DOHH2 (cell line): ENCODE measurements around the gene LNX1.

Source experiments
- CTCF ChIP-seq: fragments of 200-600 bp; sonication (generic); IDR thresholded peaks from one replicate; pipeline ENCODE4 v1.5.1; 2014; ENCODE audit warnings: antibody characterized with exemption, mild to moderate bottlenecking, low read depth, low read length; ENCODE audit not compliant: poor library complexity, severe bottlenecking
- EZH2phosphoT487 ChIP-seq: fragments of 200-600 bp; sonication (generic); IDR thresholded peaks from 2 replicates; pipeline ENCODE4 v1.6.1; 2017; ENCODE audit warnings: borderline replicate concordance, mild to moderate bottlenecking, antibody characterized with exemption, low read length, moderate library complexity, mixed read lengths

- TF ChIP-seq CTCF, result no peak
- no peak for TF ChIP-seq EZH2phosphoT487
These were observed 8.3 kb upstream of the LNX1 start for GRCh38 chr4:53599632-53600031.
